Cardiac muscle cell (in vitro differentiated cells and primary cell): ENCODE measurements around the gene GIMAP1. TPM values are rescaled to one million over a fixed set of nuclear protein-coding genes. Genes with fewer than 3 reads are reported as not detected.
A peak's percentile ranks its signal among the peaks of the same experiment; 100 is the strongest.

Experiments
- DNase-seq, 2 donors: peaks; one replicate each; pipeline versions ENCODE4 v3.0.0 to v3.0.0-alpha.2; 2010 to 2017; ENCODE audit warnings: low read depth in 1 of 2, low spot score in 1 of 2
- H3K27ac ChIP-seq: fragments of 200-600 bp; sonication (generic); 2 replicates; pipeline ENCODE4 v1.5.1; 2016
- H3K27me3 ChIP-seq: fragments of 200-600 bp; sonication (generic); 2 replicates; pipeline ENCODE4 v1.6.0; 2016; ENCODE audit warnings: control low read depth
- H3K36me3 ChIP-seq: fragments of 200-600 bp; sonication (generic); 2 replicates; pipeline ENCODE4 v1.5.1; 2016; ENCODE audit warnings: control low read depth
- H3K4me1 ChIP-seq: fragments of 200-600 bp; sonication (generic); 2 replicates; pipeline ENCODE4 v1.8.1; 2017; ENCODE audit warnings: low read depth, mild to moderate bottlenecking, mixed run types
- H3K4me3 ChIP-seq: fragments of 200-600 bp; sonication (generic); 2 replicates; pipeline ENCODE4 v1.5.1; 2016; ENCODE audit warnings: mild to moderate bottlenecking
- H3K9me3 ChIP-seq: fragments of 200-600 bp; sonication (generic); 2 replicates; pipeline ENCODE4 v1.5.1; 2017; ENCODE audit warnings: low read depth, mild to moderate bottlenecking, control low read depth
- CTCF ChIP-seq: IDR thresholded peaks from 2 replicates; pipeline ENCODE4 v1.5.1; 2012; ENCODE audit warnings: low read depth, mild to moderate bottlenecking, low read length
- polyA plus RNA-seq: library from polyadenylated mRNA; unstranded; fragments of >200 nt; fragmentation: Nextera tagmentation; extraction: Ambion mirVana; gene quantifications from 2 replicates; pipeline ENCODE4 v1.2.1, GENCODE V29; 2016
- total RNA-seq: library from RNA; depleted of rRNA; stranded (reverse); fragments of >200 nt; gene quantifications from 2 replicates; pipeline ENCODE4 v1.2.3, GENCODE V29; 2016

The GIMAP1 gene
- total and polyA plus RNA-seq, 2 experiments from 2014 or later = 0.06 TPM; not detected in 1

- Histone ChIP-seq H3K4me1 (peaks cover 10% of the 10 kb centered on the region), H3K4me3 (no peak overlapping the region), H3K36me3 (no peaks in the 10 kb centered on the region), H3K9me3 (no peaks in the 10 kb centered on the region), H3K27ac (no peak overlapping the region), H3K27me3 (peaks cover 23% of the 10 kb centered on the region)
- DNase-seq = no peak
- no peak for TF ChIP-seq CTCF
Observed at GRCh38 chr7:150745086-150745485, 28.7 kb downstream of the GIMAP1 start.

- H3K27ac ChIP-seq = no peak overlapping the region
- no peak for TF ChIP-seq CTCF
- H3K36me3 ChIP-seq = no peaks in the 10 kb centered on the region
- peaks cover 12% of the 10 kb centered on the region for H3K4me1 ChIP-seq
- no peak overlapping the region for H3K4me3 ChIP-seq
- peaks cover 15% of the 10 kb centered on the region for H3K27me3 ChIP-seq
- no peak for DNase-seq
- H3K9me3 ChIP-seq = no peaks in the 10 kb centered on the region
Observed at GRCh38 chr7:150745876-150746275, 29.5 kb downstream of the GIMAP1 start.

- H3K27me3 ChIP-seq = peaks cover 7% of the 10 kb centered on the region
- peaks cover 19% of the 10 kb centered on the region for H3K4me1 ChIP-seq
- no peaks in the 10 kb centered on the region for H3K9me3 ChIP-seq
- no peak overlapping the region for H3K4me3 ChIP-seq
- no peak overlapping the region for H3K27ac ChIP-seq
- DNase-seq = no peak
- TF ChIP-seq CTCF = no peak
- H3K36me3 ChIP-seq = no peaks in the 10 kb centered on the region
Observed at GRCh38 chr7:150746921-150747320, 30.5 kb downstream of the GIMAP1 start.

- no peak overlapping the region for H3K4me3 ChIP-seq
- DNase-seq = no peak
- peaks cover 16% of the 10 kb centered on the region for H3K4me1 ChIP-seq
- no peaks in the 10 kb centered on the region for H3K36me3 ChIP-seq
- H3K9me3 ChIP-seq = no peaks in the 10 kb centered on the region
- no peak overlapping the region for H3K27ac ChIP-seq
- peaks cover 7% of the 10 kb centered on the region for H3K27me3 ChIP-seq
- no peak for TF ChIP-seq CTCF
Observed at GRCh38 chr7:150748376-150748775, 32.0 kb downstream of the GIMAP1 start.

- TF ChIP-seq CTCF = no peak
- no peaks in the 10 kb centered on the region for H3K9me3 ChIP-seq
- no peaks in the 10 kb centered on the region for H3K36me3 ChIP-seq
- H3K4me1 ChIP-seq = peaks cover 9% of the 10 kb centered on the region
- H3K27ac ChIP-seq = peak overlapping the region; percentile 65
- H3K4me3 ChIP-seq = no peak overlapping the region
- DNase-seq = peak in 1 of 2 donors; percentile 78
- no peaks in the 10 kb centered on the region for H3K27me3 ChIP-seq
Observed at GRCh38 chr7:150751702-150752101, 35.3 kb downstream of the GIMAP1 start.

- Histone ChIP-seq H3K27me3 (no peaks in the 10 kb centered on the region), H3K27ac (no peak overlapping the region), H3K4me1 (peaks cover 9% of the 10 kb centered on the region), H3K9me3 (no peaks in the 10 kb centered on the region), H3K4me3 (no peak overlapping the region), H3K36me3 (no peaks in the 10 kb centered on the region)
- no peak for DNase-seq
- TF ChIP-seq CTCF = no peak
Observed at GRCh38 chr7:150753239-150753638, 36.8 kb downstream of the GIMAP1 start.
